HT-29 (cell line): ENCODE data around the gene EPB41L1. TPM values are rescaled to one million over a fixed set of nuclear protein-coding genes. Genes with fewer than 3 reads are reported as not detected.

Experiments
- DNase-seq: peaks from one replicate; pipeline ENCODE4 v3.0.0-alpha.2; 2015; ENCODE audit warnings: low spot score
- total RNA-seq: library from RNA; depleted of rRNA; stranded (reverse); fragments of >200 nt; shearing (Covaris generic); gene quantifications from 2 replicates; pipeline ENCODE4 v1.2.3, GENCODE V29; 2014; rRNA removed

Gene EPB41L1
- 74.9 and 76.8 TPM in 2 replicates for total RNA-seq

- no peak for DNase-seq
These were observed at the start of gene EPB41L1 for GRCh38 chr20:36154700-36155628. Gene EPB41L1, plus strand, starts transcription at chr20:36154740. Its CDS starts 19,038 bp downstream, at chr20:36173778.

GRCh38 chr20:36104856-36105255 is 49.7 kb upstream of the EPB41L1 start:
- no peak for DNase-seq

- no peak for DNase-seq
These were observed 48.8 kb upstream of the EPB41L1 start for GRCh38 chr20:36105711-36106226.

GRCh38 chr20:36106606-36107005 is 47.9 kb upstream of the EPB41L1 start:
- no peak for DNase-seq

GRCh38 chr20:36107881-36108280 is 46.7 kb upstream of the EPB41L1 start:
- no peak for DNase-seq

GRCh38 chr20:36109251-36109947 is 45.1 kb upstream of the EPB41L1 start:
- no peak for DNase-seq

- no peak for DNase-seq
These were observed 43.5 kb upstream of the EPB41L1 start for GRCh38 chr20:36110994-36111393.

- peak; percentile 31 for DNase-seq
These were observed 42.4 kb upstream of the EPB41L1 start for GRCh38 chr20:36112112-36112511.

- DNase-seq, result no peak
These were observed 41.5 kb upstream of the EPB41L1 start for GRCh38 chr20:36113036-36113435.

- no peak for DNase-seq
These were observed 40.8 kb upstream of the EPB41L1 start for GRCh38 chr20:36113566-36114250.

GRCh38 chr20:36114707-36115106 is 39.8 kb upstream of the EPB41L1 start:
- no peak for DNase-seq

GRCh38 chr20:36115925-36116324 is 38.6 kb upstream of the EPB41L1 start:
- DNase-seq, result no peak

GRCh38 chr20:36116807-36117441 is 37.6 kb upstream of the EPB41L1 start:
- no peak for DNase-seq

GRCh38 chr20:36117638-36118037 is 36.9 kb upstream of the EPB41L1 start:
- DNase-seq, result no peak

- no peak for DNase-seq
These were observed 36.2 kb upstream of the EPB41L1 start for GRCh38 chr20:36118371-36118770.

- no peak for DNase-seq
These were observed 35.0 kb upstream of the EPB41L1 start for GRCh38 chr20:36119537-36119936.

GRCh38 chr20:36120241-36120640 is 34.3 kb upstream of the EPB41L1 start:
- DNase-seq, result no peak

GRCh38 chr20:36120991-36121390 is 33.5 kb upstream of the EPB41L1 start:
- no peak for DNase-seq

GRCh38 chr20:36121981-36122930 is 32.3 kb upstream of the EPB41L1 start:
- peak; percentile 100 for DNase-seq

- DNase-seq, result no peak
These were observed 31.6 kb upstream of the EPB41L1 start for GRCh38 chr20:36122931-36123288.
